Stomach (tissue), 9 donors: ENCODE results near the gene ZSCAN29. TPM values are rescaled to one million over a fixed set of nuclear protein-coding genes. Genes with fewer than 3 reads are reported as not detected.

Experiments
- DNase-seq, 2 donors: peaks; one replicate each; pipeline versions ENCODE4 v3.0.0 to v3.0.0-alpha.2; 2013 to 2019
- H3K27ac ChIP-seq, 5 donors: fragments of 200-600 bp in 4 of 5; sonication (generic) in 4 of 5; one replicate each; pipeline ENCODE4 v1.5.1; 2013 to 2019; ENCODE audit warnings: mild to moderate bottlenecking in 1 of 5, moderate library complexity in 1 of 5
- H3K27me3 ChIP-seq, 3 donors: fragments of 200-600 bp; sonication (generic); one replicate each; pipeline ENCODE4 v1.5.1; 2017 to 2019; ENCODE audit warnings: mixed run types in 1 of 3
- H3K36me3 ChIP-seq, 4 donors: fragments of 200-600 bp; sonication (generic); 1 replicate in 3 of 4; 2 replicates in 1 of 4; pipeline ENCODE4 v1.5.1; 2016 to 2019
- H3K4me1 ChIP-seq, 4 donors: fragments of 200-600 bp; sonication (generic); one replicate each; pipeline ENCODE4 v1.5.1; 2016 to 2019
- H3K4me3 ChIP-seq, 4 donors: fragments of 200-600 bp; sonication (generic) in 3 of 4; one replicate each; pipeline ENCODE4 v1.5.1; 2016 to 2019; ENCODE audit warnings: mild to moderate bottlenecking in 1 of 4
- H3K9me3 ChIP-seq, 4 donors: fragments of 200-600 bp; sonication (generic); one replicate each; pipeline ENCODE4 v1.5.1; 2016 to 2019
- EP300 ChIP-seq: sonication (generic); formaldehyde crosslinking; IDR thresholded peaks from one replicate; pipeline ENCODE4 v1.6.1; 2017; ENCODE audit warnings: antibody characterized with exemption
- POLR2A ChIP-seq, 4 donors: fragments of 450-650 bp; IDR thresholded peaks; one replicate each; pipeline ENCODE4 v1.6.1; 2016; ENCODE audit warnings: antibody characterized with exemption in 4 of 4, control low read depth in 2 of 4, mild to moderate bottlenecking in 1 of 4, moderate library complexity in 1 of 4
- POLR2AphosphoS5 ChIP-seq, 3 donors: sonication (generic); formaldehyde crosslinking; IDR thresholded peaks; one replicate each; pipeline ENCODE4 v1.6.1; 2016; ENCODE audit warnings: antibody characterized with exemption in 3 of 3
- WGBS, 5 donors: extraction: QIAGEN DNeasy Blood & Tissue Kit in 3 of 5; methylation state at CpG; one replicate each; pipeline versions ENCODE4 v1.1.5 to v1.1.7; 2013 to 2018; 5-methylcytosine and 5-hydroxymethylcytosine counted together
- intact Hi-C: fragments of 100-400 bp; cut with DNase I; formaldehyde crosslinking; loops from one replicate; pipeline ENCODE4 v1.15.1; 2023; ENCODE audit warnings: low total_unique reads
- polyA plus RNA-seq, 3 donors: library from polyadenylated mRNA; stranded (reverse); fragments of 200-250 nt; gene quantifications; one replicate each; pipeline ENCODE4 v1.2.3, GENCODE V29; 2013
- total RNA-seq, 5 donors: library from RNA; depleted of rRNA; stranded (reverse); fragments of >200 nt; gene quantifications; one replicate each; pipeline versions ENCODE4 v1.1.0 to v1.2.3, GENCODE V29; 2014 to 2016
- TF ChIP-seq, protein P1 (sequence below), 7 experiments: fragments of 450-650 bp in 4 of 7; fragments of 200-600 bp in 3 of 7; sonication (generic) in 3 of 7; IDR thresholded peaks; one replicate each; pipeline ENCODE4 v1.5.1; 2016 to 2019; ENCODE audit warnings: antibody characterized with exemption in 7 of 7, control low read depth in 2 of 7, mild to moderate bottlenecking in 1 of 7
- donor health status: healthy with polysubstance abuse.
- donor health status: Bipolar disorder and iron deficiency.
- donor health status: healthy.

Gene ZSCAN29
- total and polyA plus RNA-seq, 8 donors: 4.5 to 45.5 (median 20.4) TPM

DNA sequence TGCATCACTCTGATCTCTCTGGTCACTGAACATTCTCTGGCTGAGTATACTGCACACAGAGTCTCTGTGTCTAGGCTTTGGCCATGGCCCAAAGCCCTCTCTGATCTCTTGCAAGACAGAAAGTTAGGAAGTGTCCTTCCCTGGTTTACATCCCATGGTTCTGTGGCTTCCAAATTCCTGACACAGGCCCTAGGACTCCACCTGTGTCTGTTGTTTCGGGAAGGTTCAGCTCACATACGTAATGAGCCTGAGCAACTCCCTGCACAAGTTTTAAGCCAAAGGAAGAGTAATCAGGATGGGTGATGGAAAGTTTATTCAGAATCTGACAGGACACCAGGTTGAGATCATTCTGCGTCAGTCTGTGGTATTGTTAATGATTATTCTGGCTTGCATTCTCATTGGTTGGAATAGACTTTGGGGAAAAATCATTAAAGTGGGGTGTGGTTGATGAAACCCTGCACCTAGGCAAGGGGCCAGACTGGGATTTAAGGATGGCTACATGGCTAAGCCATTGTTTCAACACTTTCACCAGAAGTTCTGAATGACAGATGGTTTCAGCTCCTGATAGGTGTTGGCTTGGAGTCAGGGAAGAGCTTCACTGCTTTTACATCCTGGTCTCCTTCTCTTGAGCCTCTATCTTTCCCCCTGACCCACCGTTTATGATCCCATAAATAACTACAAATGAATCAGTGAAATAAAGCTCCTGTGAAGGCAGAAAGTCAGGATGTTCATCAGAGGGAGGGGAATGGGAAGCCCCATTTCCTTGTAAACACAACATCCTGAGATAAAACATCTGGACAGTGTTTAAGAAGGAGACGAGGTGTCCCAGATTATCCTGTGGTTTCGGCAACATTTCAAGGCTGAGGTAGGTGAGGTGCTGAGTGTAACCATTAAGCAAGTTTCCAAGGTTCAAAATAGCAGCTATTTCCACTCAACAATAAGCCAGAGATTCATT is 54.5 kb downstream of the ZSCAN29 start:
- Histone ChIP-seq H3K4me3 (no peak overlapping the region), H3K27me3 (peaks cover 0 to 14% (median 0%) of the 10 kb centered on the region in 3 donors), H3K36me3 (no peaks in the 10 kb centered on the region), H3K4me1 (no peaks in the 10 kb centered on the region), H3K27ac (no peak overlapping the region), H3K9me3 (no peaks in the 10 kb centered on the region)
- TF ChIP-seq POLR2A (IDR thresholded peaks at IDR 0.05) (no peak), POLR2AphosphoS5 (IDR thresholded peaks at IDR 0.05) (no peak), EP300 (no peak)
- TF ChIP-seq, protein P1, sequence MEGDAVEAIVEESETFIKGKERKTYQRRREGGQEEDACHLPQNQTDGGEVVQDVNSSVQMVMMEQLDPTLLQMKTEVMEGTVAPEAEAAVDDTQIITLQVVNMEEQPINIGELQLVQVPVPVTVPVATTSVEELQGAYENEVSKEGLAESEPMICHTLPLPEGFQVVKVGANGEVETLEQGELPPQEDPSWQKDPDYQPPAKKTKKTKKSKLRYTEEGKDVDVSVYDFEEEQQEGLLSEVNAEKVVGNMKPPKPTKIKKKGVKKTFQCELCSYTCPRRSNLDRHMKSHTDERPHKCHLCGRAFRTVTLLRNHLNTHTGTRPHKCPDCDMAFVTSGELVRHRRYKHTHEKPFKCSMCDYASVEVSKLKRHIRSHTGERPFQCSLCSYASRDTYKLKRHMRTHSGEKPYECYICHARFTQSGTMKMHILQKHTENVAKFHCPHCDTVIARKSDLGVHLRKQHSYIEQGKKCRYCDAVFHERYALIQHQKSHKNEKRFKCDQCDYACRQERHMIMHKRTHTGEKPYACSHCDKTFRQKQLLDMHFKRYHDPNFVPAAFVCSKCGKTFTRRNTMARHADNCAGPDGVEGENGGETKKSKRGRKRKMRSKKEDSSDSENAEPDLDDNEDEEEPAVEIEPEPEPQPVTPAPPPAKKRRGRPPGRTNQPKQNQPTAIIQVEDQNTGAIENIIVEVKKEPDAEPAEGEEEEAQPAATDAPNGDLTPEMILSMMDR (IDR thresholded peaks at IDR 0.05): no peak
- peak in 1 of 2 donors; percentile 22 for DNase-seq
- 52 to 57% (median 56%) methylated on average over 6 of the region's 6 CpGs for WGBS, 5 donors
- intact Hi-C loops: no loop called here

DNA sequence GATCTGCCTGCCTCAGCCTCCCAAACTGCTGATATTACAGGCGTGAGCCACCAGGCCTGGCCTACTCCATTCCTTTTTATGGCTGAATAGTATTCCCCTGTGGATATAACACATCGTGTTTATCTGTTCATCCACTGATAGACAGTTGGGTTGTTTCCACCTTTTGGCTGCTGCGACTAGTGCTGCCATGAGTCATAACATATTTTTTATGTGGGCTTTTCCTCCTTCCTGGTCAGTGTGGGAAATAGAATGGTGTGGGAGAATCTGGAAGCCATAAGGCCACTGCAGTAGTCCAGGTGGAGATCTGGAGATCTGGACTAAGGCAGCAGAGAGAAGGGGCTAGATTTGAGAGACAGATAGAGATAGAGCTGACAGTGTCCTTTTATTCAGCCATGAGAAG is 56.7 kb downstream of the ZSCAN29 start:
- Histone ChIP-seq H3K4me3 (no peak overlapping the region), H3K27me3 (peaks cover 0 to 34% (median 0%) of the 10 kb centered on the region in 3 donors), H3K27ac (no peak overlapping the region), H3K36me3 (no peaks in the 10 kb centered on the region), H3K9me3 (no peaks in the 10 kb centered on the region), H3K4me1 (no peaks in the 10 kb centered on the region)
- TF ChIP-seq, protein P1 (IDR thresholded peaks at IDR 0.05): no peak
- TF ChIP-seq EP300 (no peak), POLR2A (IDR thresholded peaks at IDR 0.05) (no peak), POLR2AphosphoS5 (IDR thresholded peaks at IDR 0.05) (no peak)
- DNase-seq: no peak
- 59 to 69% (median 64%) methylated on average over 3 of the region's 3 CpGs for WGBS, 5 donors
- intact Hi-C loops: no loop called here

DNA sequence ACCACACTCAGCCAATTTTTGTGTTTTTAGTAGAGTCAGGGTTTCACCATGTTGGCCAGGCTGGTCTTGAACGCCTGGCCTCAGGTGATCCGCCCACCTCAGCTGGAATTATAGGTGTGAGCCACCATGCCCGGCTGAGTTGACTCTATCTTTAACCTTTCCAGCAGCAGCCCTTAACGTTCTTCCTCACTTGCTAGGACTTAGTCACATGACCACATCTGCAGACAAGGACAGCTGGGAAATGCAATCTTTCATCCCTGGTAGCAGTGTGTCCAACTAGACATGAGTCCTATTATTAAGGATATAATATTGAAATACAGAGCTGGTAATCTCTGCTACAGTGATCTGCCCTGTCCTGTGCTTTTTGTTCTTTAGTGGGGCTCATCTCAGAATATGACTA is 58.5 kb downstream of the ZSCAN29 start:
- TF ChIP-seq POLR2AphosphoS5 (IDR thresholded peaks at IDR 0.05): no peak
- TF ChIP-seq POLR2A (IDR thresholded peaks at IDR 0.05): no peak
- TF ChIP-seq, protein P1 (IDR thresholded peaks at IDR 0.05): no peak
- no peak for TF ChIP-seq EP300
- Histone ChIP-seq H3K4me1 (no peaks in the 10 kb centered on the region), H3K27ac (no peak overlapping the region), H3K27me3 (peaks cover 0 to 52% (median 0%) of the 10 kb centered on the region in 3 donors), H3K4me3 (no peak overlapping the region), H3K36me3 (no peaks in the 10 kb centered on the region), H3K9me3 (no peaks in the 10 kb centered on the region)
- 53 to 66% (median 58%) methylated on average over 4 of the region's 4 CpGs for WGBS, 5 donors
- intact Hi-C loops: no loop called here
- no peak for DNase-seq

Other genes starting within 250 kb of the ZSCAN29 start
- 10 to 100 TPM; 13.6 to 92.0 (median 65.3) TPM for gene TMEM62, start 237.5 kb downstream of the ZSCAN29 start, total RNA-seq
- gene TMEM62, start 237.5 kb downstream of the ZSCAN29 start, polyA plus RNA-seq: 10 to 100 TPM in 1 of 3 donors, 1 to 10 TPM in 2; 5.5 to 16.6 (median 7.8) TPM
- 10 to 100 TPM; 41.1 to 81.7 (median 46.1) TPM for gene CCNDBP1, start 185.6 kb downstream of the ZSCAN29 start, total RNA-seq
- gene CCNDBP1, start 185.6 kb downstream of the ZSCAN29 start, polyA plus RNA-seq: 100 to 1,000 TPM in 1 of 3 donors, 10 to 100 TPM in 2; 47.2 to 136 (median 58.3) TPM
- 1 to 10 TPM in 1 of 5 donors, not detected in 4; 1.3 TPM for gene EPB42, start 150.0 kb downstream of the ZSCAN29 start, total RNA-seq
- gene EPB42, start 150.0 kb downstream of the ZSCAN29 start, polyA plus RNA-seq: not detected
- not detected for gene TGM5, start 104.1 kb downstream of the ZSCAN29 start, total RNA-seq
- 1 to 10 TPM in 1 of 3 donors, not detected in 2; 1.5 TPM for gene TGM5, start 104.1 kb downstream of the ZSCAN29 start, polyA plus RNA-seq
- not detected for gene TGM7, start 68.8 kb downstream of the ZSCAN29 start, total RNA-seq
- gene TGM7, start 68.8 kb downstream of the ZSCAN29 start, polyA plus RNA-seq: under 1 TPM in 1 of 3 donors, not detected in 2; 0.83 TPM
- 1 to 10 TPM in 3 of 5 donors, under 1 TPM in 2; under 0.01 to 6.4 (median 2.3) TPM for gene LCMT2, start 40.5 kb downstream of the ZSCAN29 start, total RNA-seq
- gene LCMT2, start 40.5 kb downstream of the ZSCAN29 start, polyA plus RNA-seq: 1 to 10 TPM; 2.6 to 4.8 (median 3.0) TPM
- 10 to 100 TPM in 4 of 5 donors, 1 to 10 TPM in 1; 4.1 to 50.4 (median 19.5) TPM for gene TUBGCP4, start 58 bp upstream of the ZSCAN29 start, total RNA-seq
- gene TUBGCP4, start 58 bp upstream of the ZSCAN29 start, polyA plus RNA-seq: 1 to 10 TPM; 2.6 to 4.9 (median 4.0) TPM
- 10 to 100 TPM; 11.1 to 85.7 (median 26.7) TPM for gene TP53BP1, start 122.1 kb upstream of the ZSCAN29 start, total RNA-seq
- 1 to 10 TPM; 3.3 to 9.0 (median 3.8) TPM for gene TP53BP1, start 122.1 kb upstream of the ZSCAN29 start, polyA plus RNA-seq
- 10 to 100 TPM in 1 of 5 donors, 1 to 10 TPM in 4; 4.8 to 10.1 (median 5.9) TPM for gene MAP1A, start 146.6 kb upstream of the ZSCAN29 start, total RNA-seq
- gene MAP1A, start 146.6 kb upstream of the ZSCAN29 start, polyA plus RNA-seq: 1 to 10 TPM in 2 of 3 donors, under 1 TPM in 1; 0.61 to 2.2 (median 1.4) TPM
- gene PPIP5K1, start 219.2 kb upstream of the ZSCAN29 start, total RNA-seq: 100 to 1,000 TPM in 1 of 5 donors, 10 to 100 TPM in 4; 34.1 to 160 (median 69.2) TPM
- 1 to 10 TPM; 4.0 to 8.4 (median 5.0) TPM for gene PPIP5K1, start 219.2 kb upstream of the ZSCAN29 start, polyA plus RNA-seq
- gene CKMT1B, start 223.0 kb upstream of the ZSCAN29 start, total RNA-seq: 100 to 1,000 TPM in 1 of 5 donors, 10 to 100 TPM in 4; 14.0 to 118 (median 54.8) TPM
- 10 to 100 TPM; 17.2 to 41.1 (median 27.2) TPM for gene CKMT1B, start 223.0 kb upstream of the ZSCAN29 start, polyA plus RNA-seq
- 1 to 10 TPM in 3 of 5 donors, under 1 TPM in 1, not detected in 1; 0.58 to 5.8 (median 3.1) TPM for gene STRC, start 247.8 kb upstream of the ZSCAN29 start, total RNA-seq
- under 1 TPM; 0.25 to 0.78 (median 0.31) TPM for gene STRC, start 247.8 kb upstream of the ZSCAN29 start, polyA plus RNA-seq